HEK293T (cell line): ENCODE data around the gene GUK1.
"Not testable (repeated sequence)": the region's sequence is repeated elsewhere in the genome, so short reads cannot be mapped to it uniquely, and the experiment has no call there.

Source experiments
- LEF1 ChIP-seq: fragments of 450-650 bp; IDR thresholded peaks from 2 replicates; pipeline ENCODE4 v1.6.1; 2017; ENCODE audit warnings: mild to moderate bottlenecking, borderline replicate concordance
- TARDBP ChIP-seq: fragments of 450-650 bp; IDR thresholded peaks from 2 replicates; pipeline ENCODE4 v1.6.1; 2016

DNA sequence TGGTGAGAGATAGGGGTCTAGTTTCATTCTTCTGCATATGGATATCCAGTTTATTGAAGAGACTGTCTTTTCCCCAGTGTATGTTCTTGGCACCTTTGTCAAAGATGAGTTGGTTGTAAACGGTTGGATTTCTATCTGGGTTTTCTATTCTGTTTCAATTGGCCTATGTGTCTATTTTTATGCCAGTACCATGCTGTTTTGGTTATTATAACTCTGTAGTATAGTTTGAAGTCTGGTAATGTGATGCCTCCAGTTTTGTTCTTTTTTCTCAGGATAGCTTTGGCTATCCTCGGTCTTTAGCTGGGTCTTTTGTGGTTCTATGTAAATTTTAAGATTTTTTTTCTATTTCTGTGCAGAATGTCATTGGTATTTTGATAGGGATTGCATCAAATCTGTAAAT is 48.2 kb downstream of the GUK1 start:
- not testable (repeated sequence) for TF ChIP-seq LEF1, TARDBP
